GM18519 (cell line): Measurements from ENCODE around the gene DNAJA1.
A peak's percentile ranks its signal among the peaks of the same experiment; 100 is the strongest.
"Not testable (repeated sequence)": the region's sequence is repeated elsewhere in the genome, so short reads cannot be mapped to it uniquely, and the experiment has no call there.

ENCODE experiments used
- ATAC-seq: cut with Tn5 transposase; IDR thresholded peaks from one replicate; pipeline ENCODE4 v1.9.1; 2021; ENCODE audit warnings: mild to moderate bottlenecking, moderate library complexity; ENCODE audit not compliant: unreplicated experiment, low FRiP score

DNAJA1 gene

DNA sequence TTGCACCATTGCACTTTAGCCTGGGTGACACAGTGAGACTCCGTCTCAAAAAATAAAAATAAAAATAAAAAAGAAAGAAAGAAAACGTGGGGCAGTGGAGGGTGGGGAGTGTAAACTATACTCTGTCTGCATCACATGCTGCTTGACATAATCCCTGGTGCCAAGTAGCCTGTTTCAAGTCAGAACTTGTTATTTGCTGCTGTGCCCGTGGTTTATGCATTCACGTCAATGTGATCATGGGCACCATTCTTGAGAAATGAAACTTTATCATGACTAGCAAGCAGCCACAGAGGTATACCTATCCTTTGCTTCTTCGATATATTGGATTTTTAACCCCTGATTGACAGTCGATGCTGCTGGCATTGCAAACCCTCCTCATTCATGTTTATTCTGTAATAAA is 55.5 kb downstream of the DNAJA1 start:
- ATAC-seq: no peak

DNA sequence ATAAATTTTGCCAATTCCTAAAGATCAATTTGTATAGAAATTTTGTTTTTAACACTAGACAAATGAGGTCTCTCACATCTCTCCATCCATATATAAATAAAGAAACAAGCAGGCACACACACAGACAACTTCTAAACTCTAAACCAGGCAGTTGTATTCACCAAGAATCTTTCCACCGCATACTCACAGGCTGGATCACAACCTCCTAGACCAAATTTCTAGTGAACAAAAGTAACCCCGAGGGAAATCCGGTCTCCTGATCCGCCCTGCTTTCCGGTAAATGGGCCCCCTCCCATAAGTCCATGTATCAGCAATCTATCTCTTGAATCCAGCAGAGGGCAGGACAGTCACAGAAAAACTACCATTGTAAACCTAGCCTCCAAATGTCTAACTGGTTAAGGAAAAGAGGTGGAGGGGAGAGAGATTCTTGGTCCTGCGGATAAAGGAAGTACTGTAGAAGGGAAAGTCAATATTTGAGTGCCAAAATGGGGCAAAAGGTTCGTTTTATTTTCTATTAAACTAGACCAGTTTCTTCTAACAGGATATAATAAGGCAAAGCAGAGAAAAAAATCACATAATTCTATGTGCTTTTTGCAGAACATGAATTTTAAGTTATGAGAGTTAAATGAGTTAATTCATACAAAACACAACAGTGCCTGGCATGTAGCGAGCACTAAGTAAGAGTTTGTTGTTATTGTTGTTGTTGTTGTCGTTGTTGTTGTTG is 56.2 kb downstream of the DNAJA1 start:
- ATAC-seq: peak; percentile 30

DNA sequence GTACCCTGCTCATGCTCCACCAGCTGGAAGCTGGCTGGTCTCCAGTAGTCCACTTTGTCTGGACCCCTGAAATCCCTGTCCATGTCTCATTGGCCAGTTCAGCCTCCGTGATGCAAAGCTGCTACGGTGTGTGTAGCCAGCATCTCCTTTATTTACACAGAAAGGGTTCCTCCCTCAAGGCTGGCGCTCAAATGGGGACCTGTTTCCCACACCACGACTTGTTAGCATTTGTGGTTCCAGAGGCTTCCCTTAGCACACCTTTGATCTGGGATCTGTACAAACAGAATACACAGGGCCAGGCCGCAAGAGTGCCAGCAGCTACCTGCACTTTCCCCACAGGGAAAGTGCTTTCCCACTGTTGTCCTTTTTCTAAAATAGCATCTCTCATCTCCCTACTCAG is 57.1 kb downstream of the DNAJA1 start:
- ATAC-seq: no peak

DNA sequence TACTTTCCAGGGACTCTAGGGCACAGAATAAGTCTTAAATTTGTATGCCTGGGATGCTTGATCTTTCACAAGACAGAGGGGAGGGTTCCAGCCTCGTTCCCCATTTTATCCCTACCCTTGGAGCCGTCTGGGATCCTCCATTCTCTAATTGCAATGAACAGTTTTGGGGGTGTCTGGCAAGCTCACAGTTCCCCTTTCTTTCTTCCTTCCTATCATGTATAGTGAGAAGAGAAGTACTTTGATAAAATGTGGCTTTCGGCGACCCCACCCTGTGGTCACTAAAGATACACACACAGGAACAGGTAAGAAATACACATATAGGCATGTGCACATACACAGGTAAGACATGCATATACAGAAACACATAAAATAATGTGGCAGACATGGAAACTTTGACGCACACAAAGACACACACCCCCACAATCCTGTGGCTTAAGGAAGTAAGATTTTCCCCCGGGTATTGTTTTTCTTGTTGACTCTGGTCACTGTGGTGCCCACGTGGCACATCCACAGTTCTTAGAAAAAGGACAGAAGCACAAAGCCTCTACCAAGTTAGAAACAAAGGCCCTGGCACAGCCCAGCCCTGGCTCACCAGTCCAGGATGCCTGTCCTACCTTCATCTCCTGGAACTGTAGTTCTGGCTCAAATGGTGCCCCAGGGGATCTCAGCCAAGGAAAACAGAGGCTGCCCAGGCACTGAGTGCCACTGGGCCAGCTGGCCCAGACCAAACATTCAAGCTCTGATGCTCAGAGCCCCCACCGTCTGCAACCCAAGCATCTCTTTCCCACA is 57.7 kb downstream of the DNAJA1 start:
- ATAC-seq: no peak

DNA sequence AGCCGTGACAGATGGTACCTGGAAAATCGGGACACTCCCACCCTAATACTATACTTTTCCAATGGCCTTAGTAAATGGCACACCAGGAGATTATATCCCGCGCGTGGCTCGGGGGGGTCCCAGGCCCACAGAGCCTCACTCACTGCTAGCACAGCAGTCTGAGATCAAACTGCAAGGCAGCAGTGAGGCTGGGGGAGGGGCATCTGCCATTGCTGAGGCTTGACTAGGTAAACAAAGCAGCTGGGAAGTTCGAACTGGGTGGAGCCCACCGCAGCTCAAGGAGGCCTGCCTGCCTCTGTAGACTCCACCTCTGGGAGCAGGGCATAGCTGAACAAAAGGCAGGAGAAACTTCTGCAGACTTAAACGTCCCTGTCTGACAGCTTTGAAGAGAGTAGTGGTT is 60.6 kb downstream of the DNAJA1 start:
- ATAC-seq: not testable (repeated sequence)
